SIG-M5 treated with dmso at 0.1 percent for 504 hours (cell line): Measurements from ENCODE around the gene OPN1LW.
"Not testable (repeated sequence)": the region's sequence is repeated elsewhere in the genome, so short reads cannot be mapped to it uniquely, and the experiment has no call there.

Source experiments
- DNase-seq: peaks from one replicate; lab custom pipeline; 2025; ENCODE audit not compliant: unreplicated experiment; lab: John Stamatoyannopoulos, UW

OPN1LW gene

GRCh38 chrX:154132366-154132765 lies 11.7 kb upstream of the OPN1LW start:
- no peak for DNase-seq

GRCh38 chrX:154135458-154136229 lies 8.4 kb upstream of the OPN1LW start:
- DNase-seq, result no peak

- DNase-seq, result peak; percentile 18
Measured at GRCh38 chrX:154136627-154137161, 7.3 kb upstream of the OPN1LW start.

- no peak for DNase-seq
Measured at GRCh38 chrX:154138857-154139256, 5.2 kb upstream of the OPN1LW start.

- DNase-seq, result no peak
Measured at GRCh38 chrX:154140206-154140605, 3.8 kb upstream of the OPN1LW start.

GRCh38 chrX:154140742-154141141 lies 3.3 kb upstream of the OPN1LW start:
- DNase-seq, result no peak

- DNase-seq, result no peak
Measured at GRCh38 chrX:154142386-154142785, 1.7 kb upstream of the OPN1LW start.

- DNase-seq, result no peak
Measured at GRCh38 chrX:154142950-154143745, 895 bp upstream of the OPN1LW start.

GRCh38 chrX:154151030-154151429 lies 7.0 kb downstream of the OPN1LW start:
- not testable (repeated sequence) for DNase-seq

- DNase-seq, result not testable (repeated sequence)
Measured at GRCh38 chrX:154156221-154156620, 12.2 kb downstream of the OPN1LW start.

GRCh38 chrX:154157207-154157606 lies 13.2 kb downstream of the OPN1LW start:
- DNase-seq, result not testable (repeated sequence)

GRCh38 chrX:154159345-154159744 lies 15.3 kb downstream of the OPN1LW start:
- not testable (repeated sequence) for DNase-seq

- DNase-seq, result not testable (repeated sequence)
Measured at GRCh38 chrX:154164902-154165301, 20.9 kb downstream of the OPN1LW start.

GRCh38 chrX:154168384-154168783 lies 24.3 kb downstream of the OPN1LW start:
- DNase-seq, result not testable (repeated sequence)

GRCh38 chrX:154172535-154172943 lies 28.5 kb downstream of the OPN1LW start:
- DNase-seq, result not testable (repeated sequence)

GRCh38 chrX:154174356-154174755 lies 30.3 kb downstream of the OPN1LW start:
- DNase-seq, result not testable (repeated sequence)

GRCh38 chrX:154182296-154182695 lies 38.3 kb downstream of the OPN1LW start, which contains the start of gene OPN1MW:
TSS of gene OPN1MW (plus strand) at chrX:154182596. CDS start at chrX:154182678, 82 bp downstream.
- DNase-seq, result not testable (repeated sequence)

- not testable (repeated sequence) for DNase-seq
Measured at GRCh38 chrX:154183794-154184193, 39.8 kb downstream of the OPN1LW start.

GRCh38 chrX:154192846-154193245 lies 48.8 kb downstream of the OPN1LW start:
- DNase-seq, result not testable (repeated sequence)

- not testable (repeated sequence) for DNase-seq
Measured at GRCh38 chrX:154194316-154194715, 50.3 kb downstream of the OPN1LW start.

- DNase-seq, result not testable (repeated sequence)
Measured at GRCh38 chrX:154196466-154196865, 52.4 kb downstream of the OPN1LW start.
